PC-3 (cell line): ENCODE results near the gene CLIP1. TPM values are rescaled to one million over a fixed set of nuclear protein-coding genes. Genes with fewer than 3 reads are reported as not detected.

Source experiments
- ATAC-seq: fragments of 200-7000 bp; cut with Tn5 transposase; 2 replicates; pipeline ENCODE4 v1.9.1; 2020; ENCODE audit warnings: mild to moderate bottlenecking, moderate library complexity
- BruUV-seq: library from RNA; stranded (reverse); fragments of 400-500 nt; replicated peaks from 2 replicates; lab custom pipeline; 2021; lab: Mats Ljungman, UMichigan
- CTCF ChIA-PET: fragments of 300-600 bp; sonication (Branson Sonifier 250); formaldehyde crosslinking; loops from one replicate; lab custom pipeline; 2022; ENCODE audit warnings: antibody characterized with exemption; lab: Charles Lee
- POLR2A ChIA-PET: fragments of 300-600 bp; sonication (Branson Sonifier 250); formaldehyde crosslinking; loops from one replicate; lab custom pipeline; 2022; ENCODE audit warnings: antibody characterized with exemption; ENCODE audit not compliant: unreplicated experiment; lab: Charles Lee
- DNase-seq: peaks from one replicate; pipeline ENCODE4 v3.0.0-alpha.2; 2015
- H2AFZ ChIP-seq: fragments of 300-600 bp; sonication (generic); 2 replicates; pipeline ENCODE4 v1.6.0; 2016; ENCODE audit warnings: antibody characterized with exemption, low read length
- H3F3A ChIP-seq: fragments of 300-600 bp; sonication (generic); one replicate; pipeline ENCODE4 v1.6.0; 2017; ENCODE audit warnings: antibody characterized with exemption, low read length, control low read depth, mild to moderate bottlenecking; ENCODE audit not compliant: unreplicated experiment
- H3K27ac ChIP-seq: fragments of 300-600 bp; sonication (generic); 2 replicates; pipeline ENCODE4 v1.5.1; 2016; ENCODE audit warnings: mild to moderate bottlenecking, low read length
- H3K27me3 ChIP-seq: fragments of 300-600 bp; sonication (generic); 2 replicates; pipeline ENCODE4 v1.6.1; 2016; ENCODE audit warnings: low read length, mixed read lengths
- H3K36me3 ChIP-seq: fragments of 300-600 bp; sonication (generic); 2 replicates; pipeline ENCODE4 v1.6.1; 2016; ENCODE audit warnings: low read depth, mixed run types, low read length, mixed read lengths
- H3K4me1 ChIP-seq: fragments of 300-600 bp; sonication (generic); 2 replicates; pipeline ENCODE4 v1.5.1; 2016; ENCODE audit warnings: low read length; ENCODE audit not compliant: insufficient read depth
- H3K4me2 ChIP-seq: fragments of 300-600 bp; sonication (generic); 2 replicates; pipeline ENCODE4 v1.6.0; 2016; ENCODE audit warnings: low read length
- H3K4me3 ChIP-seq: fragments of 300-600 bp; sonication (generic); 2 replicates; pipeline ENCODE4 v1.5.1; 2016; ENCODE audit warnings: mild to moderate bottlenecking, low read length, mixed read lengths
- H3K79me2 ChIP-seq: fragments of 300-600 bp; sonication (generic); 2 replicates; pipeline ENCODE4 v1.6.1; 2017; ENCODE audit warnings: low read length, mixed read lengths
- H3K9ac ChIP-seq: fragments of 300-600 bp; sonication (generic); 2 replicates; pipeline ENCODE4 v1.6.0; 2016; ENCODE audit warnings: mild to moderate bottlenecking, low read length
- H3K9me2 ChIP-seq: fragments of 300-600 bp; sonication (generic); replicated peaks from 2 replicates; pipeline ENCODE4 v1.6.1; 2016; ENCODE audit warnings: mixed run types, low read length, mixed read lengths
- H3K9me3 ChIP-seq: fragments of 300-600 bp; sonication (generic); 2 replicates; pipeline ENCODE4 v1.6.1; 2016; ENCODE audit warnings: low read length, mixed read lengths
- H4K20me1 ChIP-seq: fragments of 300-600 bp; sonication (generic); 2 replicates; pipeline ENCODE4 v1.6.1; 2016; ENCODE audit warnings: low read length, mixed read lengths
- EZH2 ChIP-seq: fragments of 300-600 bp; sonication (generic); IDR thresholded peaks from one replicate; pipeline ENCODE4 v1.6.1; 2017; ENCODE audit warnings: antibody characterized with exemption, mild to moderate bottlenecking, low read length; ENCODE audit not compliant: unreplicated experiment
- EZH2phosphoT487 ChIP-seq: fragments of 300-600 bp; sonication (generic); IDR thresholded peaks from 2 replicates; pipeline ENCODE4 v1.6.1; 2018; ENCODE audit warnings: mild to moderate bottlenecking, antibody characterized with exemption, low read length, borderline replicate concordance
- intact Hi-C: fragments of 100-400 bp; cut with micrococcal nuclease; formaldehyde crosslinking; loops from 2 replicates; pipeline ENCODE4 v1.9.0; 2023
- total RNA-seq: library from RNA; depleted of rRNA; stranded (reverse); fragments of >200 nt; gene quantifications from 2 replicates; pipeline ENCODE4 v1.2.3, GENCODE V29; 2014
- TF ChIP-seq, protein P1 (sequence below): fragments of 300-600 bp; sonication (generic); conservative IDR thresholded peaks from 2 replicates; pipeline ENCODE4 v1.5.1; 2017; ENCODE audit warnings: antibody characterized with exemption, low read depth, mild to moderate bottlenecking, low read length

The CLIP1 gene
- total RNA-seq, 1 experiment from 2014 or later = 46.4 TPM

DNA sequence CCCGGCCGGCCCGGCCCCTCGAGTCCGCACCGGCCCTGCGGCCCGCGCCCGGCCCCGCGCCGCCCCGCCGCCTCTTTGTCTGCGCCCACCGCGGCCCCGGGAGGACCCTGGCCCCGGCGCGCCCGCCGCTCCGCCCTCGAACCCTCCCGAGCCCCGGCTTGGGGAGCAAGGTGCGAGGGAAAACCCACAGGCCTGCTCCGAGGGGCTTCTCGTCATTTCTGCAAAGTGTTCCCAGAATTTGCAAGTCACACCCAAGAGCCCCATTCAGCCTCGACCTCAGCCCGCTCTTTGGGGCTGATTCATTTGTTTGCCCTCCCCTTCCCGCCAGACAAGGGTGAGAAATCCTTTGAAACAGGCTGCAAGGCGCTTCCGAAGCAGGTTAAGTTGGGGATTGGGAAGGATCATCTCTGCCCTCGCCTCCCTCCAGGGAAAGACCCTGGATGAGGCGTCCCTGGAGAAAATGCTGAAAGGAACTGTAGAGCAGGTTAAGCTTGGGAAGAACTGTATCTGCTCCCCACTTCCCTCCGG lies 325 bp upstream of the CLIP1 start:
- H3K27me3 ChIP-seq = no peaks in the 10 kb centered on the region
- H3K9ac ChIP-seq = peak overlapping the region; percentile 88
- H3K4me1 ChIP-seq = peaks cover 40% of the 10 kb centered on the region
- no peaks in the 10 kb centered on the region for H3K36me3 ChIP-seq
- H3K27ac ChIP-seq = peak overlapping the region; percentile 86
- peak overlapping the region; percentile 82 for H2AFZ ChIP-seq
- peak overlapping the region; percentile 66 for H3K4me3 ChIP-seq
- TF ChIP-seq, protein P1, sequence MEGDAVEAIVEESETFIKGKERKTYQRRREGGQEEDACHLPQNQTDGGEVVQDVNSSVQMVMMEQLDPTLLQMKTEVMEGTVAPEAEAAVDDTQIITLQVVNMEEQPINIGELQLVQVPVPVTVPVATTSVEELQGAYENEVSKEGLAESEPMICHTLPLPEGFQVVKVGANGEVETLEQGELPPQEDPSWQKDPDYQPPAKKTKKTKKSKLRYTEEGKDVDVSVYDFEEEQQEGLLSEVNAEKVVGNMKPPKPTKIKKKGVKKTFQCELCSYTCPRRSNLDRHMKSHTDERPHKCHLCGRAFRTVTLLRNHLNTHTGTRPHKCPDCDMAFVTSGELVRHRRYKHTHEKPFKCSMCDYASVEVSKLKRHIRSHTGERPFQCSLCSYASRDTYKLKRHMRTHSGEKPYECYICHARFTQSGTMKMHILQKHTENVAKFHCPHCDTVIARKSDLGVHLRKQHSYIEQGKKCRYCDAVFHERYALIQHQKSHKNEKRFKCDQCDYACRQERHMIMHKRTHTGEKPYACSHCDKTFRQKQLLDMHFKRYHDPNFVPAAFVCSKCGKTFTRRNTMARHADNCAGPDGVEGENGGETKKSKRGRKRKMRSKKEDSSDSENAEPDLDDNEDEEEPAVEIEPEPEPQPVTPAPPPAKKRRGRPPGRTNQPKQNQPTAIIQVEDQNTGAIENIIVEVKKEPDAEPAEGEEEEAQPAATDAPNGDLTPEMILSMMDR = no peak
- no peak for TF ChIP-seq EZH2phosphoT487
- TF ChIP-seq EZH2 = no peak
- H3F3A ChIP-seq = no peaks in the 10 kb centered on the region
- CTCF ChIA-PET = interaction anchor here (0.5 to 1.8 kb wide), 4 partner anchors 16 to 104 kb away, joined by 3 to 8 read pairs (median 4); no protein-coding TSS in a partner anchor
- no TSS peak for BruUV-seq
- ATAC-seq = peak; percentile 17
- no peaks in the 10 kb centered on the region for H3K9me2 ChIP-seq
- peak; percentile 77 for DNase-seq
- H3K9me3 ChIP-seq = no peaks in the 10 kb centered on the region
- POLR2A ChIA-PET = interaction anchor here (0.5 kb wide), 1 partner anchor 47 kb away, joined by 3 read pairs; no protein-coding TSS in a partner anchor
- no peaks in the 10 kb centered on the region for H4K20me1 ChIP-seq
- H3K4me2 ChIP-seq = peak overlapping the region; percentile 78
- intact Hi-C loops = no loop called here
- H3K79me2 ChIP-seq = peaks cover 55% of the 10 kb centered on the region

DNA sequence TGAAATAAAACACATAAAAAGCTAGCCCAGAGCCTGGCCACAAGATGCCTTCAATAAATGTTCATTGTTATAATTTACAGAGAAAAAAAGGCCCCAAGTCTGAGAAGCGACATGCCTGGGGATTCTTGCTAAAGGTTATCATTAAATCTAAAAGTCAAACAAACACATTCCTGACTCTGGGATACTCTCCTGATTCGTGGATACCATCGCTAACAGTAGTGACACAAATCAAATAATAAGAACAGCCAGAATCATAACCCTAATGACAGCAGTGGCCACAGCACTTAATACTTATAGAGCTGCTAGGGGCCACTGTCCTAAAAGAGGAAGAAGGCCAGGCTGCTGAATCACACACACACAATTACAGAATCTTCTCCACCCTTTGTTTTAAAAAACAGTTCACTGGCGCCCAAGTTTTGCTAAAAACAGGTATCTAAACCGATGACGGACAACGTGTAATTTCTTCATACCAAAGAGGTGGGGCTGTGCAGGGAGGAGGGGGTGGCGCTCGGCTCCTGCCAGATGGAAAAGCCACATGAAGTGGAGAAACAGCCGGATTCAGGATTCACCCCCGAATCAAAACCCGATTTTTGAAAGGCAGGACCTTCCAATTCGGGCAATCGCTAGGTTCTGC lies 1.2 kb downstream of the CLIP1 start:
- TF ChIP-seq, protein P1 = no peak
- TF ChIP-seq EZH2phosphoT487 (no peak), EZH2 (no peak)
- DNase-seq = peak; percentile 62
- CTCF ChIA-PET = interaction anchor here (1.8 kb wide), 1 partner anchor 21 kb away, joined by 8 read pairs; no protein-coding TSS in a partner anchor

More for the DNA sequence above, 1.2 kb downstream of the CLIP1 start:
- Histone ChIP-seq H3K4me1 (peaks cover 40% of the 10 kb centered on the region), H3K79me2 (peaks cover 69% of the 10 kb centered on the region), H3K4me2 (peak overlapping the region; percentile 82), H2AFZ (peak overlapping the region; percentile 68), H3K9me2 (no peaks in the 10 kb centered on the region), H3F3A (no peaks in the 10 kb centered on the region), H3K36me3 (peaks cover 2% of the 10 kb centered on the region; the same call in 1 of the 2 replicates), H3K27ac (peak overlapping the region; percentile 83), H3K27me3 (no peaks in the 10 kb centered on the region), H4K20me1 (no peaks in the 10 kb centered on the region), H3K4me3 (peak overlapping the region; percentile 86), H3K9ac (peak overlapping the region; percentile 93), H3K9me3 (no peaks in the 10 kb centered on the region)
- BruUV-seq = TSS peak; percentile 74
- POLR2A ChIA-PET = interaction anchor here (0.6 to 0.7 kb wide), 3 partner anchors 15 to 22 kb away, joined by 5 to 8 read pairs (median 5); no protein-coding TSS in a partner anchor
- intact Hi-C loops = loop anchor here (1.0 kb wide), 3 partner anchors 21 to 50 kb away; no protein-coding TSS in a partner anchor
- ATAC-seq = peak; percentile 32
